CD8-positive, alpha-beta memory T cell (primary cell): ENCODE data around the gene OPRD1. TPM values are rescaled to one million over a fixed set of nuclear protein-coding genes. Genes with fewer than 3 reads are reported as not detected.

Experiments used
- CTCF ChIA-PET: fragments of 350-600 bp; sonication (Branson Sonifier 250); formaldehyde crosslinking; loops from one replicate; lab custom pipeline; 2021; ENCODE audit warnings: antibody characterized with exemption; lab: Charles Lee
- POLR2A ChIA-PET: fragments of 350-600 bp; sonication (Branson Sonifier 250); formaldehyde crosslinking; loops from one replicate; lab custom pipeline; 2021; ENCODE audit warnings: antibody characterized with exemption; lab: Charles Lee
- DNase-seq, 5 donors: peaks; one replicate each; pipeline versions ENCODE4 v3.0.0 to v3.0.0-alpha.2; 2020 to 2022; ENCODE audit warnings: mixed read lengths in 1 of 5
- H3K27ac ChIP-seq: one replicate; pipeline ENCODE4 v1.7.0; 2013; ENCODE audit warnings: low read depth, mild to moderate bottlenecking, low read length, moderate library complexity
- H3K27me3 ChIP-seq: 2 replicates; pipeline ENCODE4 v1.7.0; 2013; ENCODE audit warnings: low read length, mild to moderate bottlenecking; ENCODE audit not compliant: insufficient read depth, poor library complexity, severe bottlenecking
- H3K36me3 ChIP-seq: 2 replicates; pipeline ENCODE4 v1.7.0; 2013; ENCODE audit warnings: mild to moderate bottlenecking, low read length, moderate library complexity; ENCODE audit not compliant: insufficient read depth
- H3K4me1 ChIP-seq: 2 replicates; pipeline ENCODE4 v1.7.0; 2013; ENCODE audit warnings: mild to moderate bottlenecking, low read length, moderate library complexity; ENCODE audit not compliant: insufficient read depth
- H3K4me3 ChIP-seq: 2 replicates; pipeline ENCODE4 v1.7.0; 2013; ENCODE audit warnings: mild to moderate bottlenecking, low read length
- H3K9me3 ChIP-seq: 2 replicates; pipeline ENCODE4 v1.7.0; 2013; ENCODE audit warnings: mild to moderate bottlenecking, low read length
- H3K27ac Mint-ChIP-seq, 8 donors: one replicate each; pipeline ENCODE4 v1.8.0; 2020 to 2021; ENCODE audit warnings: mixed read lengths in 8 of 8, mild to moderate bottlenecking in 6 of 8, inconsistent platforms in 3 of 8, moderate library complexity in 3 of 8
- H3K27me3 Mint-ChIP-seq, 2 donors: one replicate each; pipeline ENCODE4 v1.8.0; 2020 to 2021; ENCODE audit warnings: mixed read lengths in 2 of 2, mild to moderate bottlenecking in 1 of 2, moderate library complexity in 1 of 2
- H3K36me3 Mint-ChIP-seq, 3 donors: one replicate each; pipeline ENCODE4 v1.8.0; 2020 to 2021; ENCODE audit warnings: mixed read lengths in 3 of 3, inconsistent platforms in 1 of 3, mild to moderate bottlenecking in 1 of 3
- H3K4me1 Mint-ChIP-seq, 3 donors: one replicate each; pipeline ENCODE4 v1.8.0; 2020 to 2021; ENCODE audit warnings: mixed read lengths in 3 of 3, inconsistent platforms in 1 of 3, mild to moderate bottlenecking in 1 of 3
- H3K4me3 Mint-ChIP-seq, 7 donors: one replicate each; pipeline ENCODE4 v1.8.0; 2020 to 2021; ENCODE audit warnings: mixed read lengths in 7 of 7, mild to moderate bottlenecking in 6 of 7, moderate library complexity in 4 of 7, inconsistent platforms in 2 of 7
- H3K9me3 Mint-ChIP-seq, 5 donors: one replicate each; pipeline ENCODE4 v1.8.0; 2020 to 2022; ENCODE audit warnings: mixed read lengths in 5 of 5, mild to moderate bottlenecking in 3 of 5, moderate library complexity in 2 of 5, inconsistent platforms in 1 of 5
- polyA plus RNA-seq: library from polyadenylated mRNA; unstranded; fragments of 300-500 nt; fragmentation: Illumina TruSeq; gene quantifications from one replicate; pipeline ENCODE4 v1.2.3, GENCODE V29; 2021
- total RNA-seq, 2 experiments: library from RNA; stranded (reverse); gene quantifications; one replicate each; pipeline ENCODE4 v1.2.3, GENCODE V29; 2021

OPRD1 gene
- total and polyA plus RNA-seq, 3 experiments from 2014 or later: 0.02 TPM; not detected in 2

DNA sequence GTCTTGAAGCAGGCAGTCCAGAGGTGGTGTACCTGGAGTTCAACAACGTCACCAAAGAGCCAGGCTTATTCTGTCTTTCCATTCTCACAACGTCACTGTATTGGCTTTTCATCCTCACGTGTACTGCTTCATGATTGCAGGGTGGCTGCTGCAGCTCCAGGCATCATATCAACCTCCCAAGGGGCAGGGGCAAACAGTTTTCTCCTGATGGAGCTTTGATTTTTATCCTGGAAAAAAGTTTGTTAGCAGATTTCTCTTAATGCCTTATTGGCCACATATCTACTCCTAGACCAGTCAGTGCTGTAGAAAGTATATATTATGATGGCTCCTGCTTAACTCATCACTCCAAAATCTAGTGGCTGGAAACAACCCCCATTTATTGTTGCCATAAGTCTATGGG, 8.3 kb upstream of the OPRD1 start:
- ChIA-PET CTCF (no interaction called here), POLR2A (no interaction called here)
- no peaks in the 10 kb centered on the region for H3K27me3 ChIP-seq
- Mint-ChIP-seq H3K27me3 (peaks cover 10 to 13% of the 10 kb centered on the region in 2 donors), H3K4me1 (no peaks in the 10 kb centered on the region), H3K4me3 (no peak overlapping the region), H3K9me3 (peaks cover 0 to 2% (median 0%) of the 10 kb centered on the region in 5 donors), H3K27ac (no peak overlapping the region), H3K36me3 (no peaks in the 10 kb centered on the region)
- H3K36me3 ChIP-seq: no peaks in the 10 kb centered on the region
- no peak overlapping the region for H3K27ac ChIP-seq
- no peak overlapping the region for H3K4me3 ChIP-seq
- DNase-seq: no peak
- no peaks in the 10 kb centered on the region for H3K4me1 ChIP-seq
- H3K9me3 ChIP-seq: no peaks in the 10 kb centered on the region

DNA sequence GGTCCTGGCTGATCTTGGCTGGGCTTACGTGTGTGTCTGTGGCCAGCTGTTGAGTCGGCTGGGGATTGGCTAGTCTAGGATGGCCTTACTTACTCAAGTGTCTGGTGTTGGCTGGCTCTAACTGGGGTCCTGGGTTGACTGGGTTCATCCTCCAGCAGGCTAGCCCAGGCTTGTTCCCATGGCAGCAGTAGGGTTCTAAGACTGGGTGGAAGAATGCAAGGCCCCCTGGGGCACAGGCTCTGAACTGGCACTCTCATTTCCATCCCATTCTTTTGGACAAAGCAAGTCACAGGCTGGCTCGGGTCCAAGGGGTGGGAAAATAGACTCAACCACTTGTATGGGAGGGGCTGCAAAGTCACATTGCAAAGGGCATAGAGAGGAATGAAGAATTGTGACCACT, 7.9 kb upstream of the OPRD1 start:
- no peak overlapping the region for H3K4me3 Mint-ChIP-seq
- H3K4me1 Mint-ChIP-seq: no peaks in the 10 kb centered on the region
- Histone ChIP-seq H3K36me3 (no peaks in the 10 kb centered on the region), H3K4me3 (no peak overlapping the region), H3K9me3 (no peaks in the 10 kb centered on the region), H3K4me1 (no peaks in the 10 kb centered on the region), H3K27ac (no peak overlapping the region), H3K27me3 (no peaks in the 10 kb centered on the region)
- ChIA-PET CTCF (no interaction called here), POLR2A (no interaction called here)
- no peak overlapping the region for H3K27ac Mint-ChIP-seq
- H3K36me3 Mint-ChIP-seq: no peaks in the 10 kb centered on the region
- DNase-seq: no peak
- peaks cover 0 to 2% (median 0%) of the 10 kb centered on the region in 5 donors for H3K9me3 Mint-ChIP-seq
- peaks cover 10 to 13% of the 10 kb centered on the region in 2 donors for H3K27me3 Mint-ChIP-seq

DNA sequence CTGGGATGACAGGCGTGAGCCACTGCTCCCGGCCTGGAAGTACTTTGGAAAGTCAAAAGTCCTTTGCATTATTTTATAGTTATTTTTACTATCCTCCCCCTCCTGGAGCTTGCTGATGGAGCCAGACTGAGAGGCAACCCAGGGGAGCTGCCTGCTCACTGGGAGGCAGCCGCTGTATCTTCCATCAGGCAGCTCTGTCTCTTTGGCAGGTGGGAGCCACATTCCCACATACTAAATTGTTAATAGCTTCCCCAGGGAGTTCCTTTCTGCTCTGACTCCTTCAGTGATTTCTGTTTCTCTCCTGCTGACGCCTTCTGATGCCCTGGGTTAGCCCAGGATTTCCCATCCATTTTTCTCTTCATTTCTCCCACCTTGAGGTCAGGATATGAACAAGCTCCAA, 4.9 kb upstream of the OPRD1 start:
- no peaks in the 10 kb centered on the region for H3K4me1 ChIP-seq
- ChIA-PET POLR2A (interaction anchor here (0.5 kb wide), 1 partner anchor 191 kb away, joined by 8 read pairs; no protein-coding TSS in a partner anchor), CTCF (interaction anchor here (0.6 to 1.1 kb wide), 2 partner anchors 70 to 395 kb away, joined by 3 read pairs; no protein-coding TSS in a partner anchor)
- DNase-seq: no peak
- H3K27ac ChIP-seq: no peak overlapping the region
- H3K9me3 ChIP-seq: no peaks in the 10 kb centered on the region
- Mint-ChIP-seq H3K27ac (no peak overlapping the region), H3K27me3 (peaks cover 20 to 37% of the 10 kb centered on the region in 2 donors), H3K36me3 (no peaks in the 10 kb centered on the region), H3K4me3 (no peak overlapping the region), H3K4me1 (peaks cover 0 to 3% (median 0%) of the 10 kb centered on the region in 3 donors), H3K9me3 (peaks cover 0 to 2% (median 0%) of the 10 kb centered on the region in 5 donors)
- H3K36me3 ChIP-seq: no peaks in the 10 kb centered on the region
- H3K4me3 ChIP-seq: no peak overlapping the region
- H3K27me3 ChIP-seq: peaks cover 7% of the 10 kb centered on the region

DNA sequence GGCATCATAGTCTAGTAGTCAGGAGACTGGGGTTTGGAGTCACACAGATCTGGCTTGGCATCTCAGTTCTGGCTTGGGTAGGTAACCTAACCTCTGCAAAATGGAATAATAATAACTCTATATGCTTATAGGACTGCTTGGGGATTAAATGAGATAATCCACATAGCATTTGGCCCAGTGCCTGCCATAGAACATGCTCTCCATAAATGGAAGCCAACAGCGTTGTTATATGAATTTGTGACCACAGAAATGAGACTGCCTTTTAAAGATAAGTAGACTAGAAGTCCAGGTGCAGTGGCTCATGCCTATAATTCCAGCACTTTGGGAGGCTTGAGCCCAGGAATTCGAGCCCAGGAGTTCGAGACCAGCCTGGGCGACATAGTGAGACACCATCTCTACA, 4.0 kb upstream of the OPRD1 start:
- H3K27ac Mint-ChIP-seq: no peak overlapping the region

DNA sequence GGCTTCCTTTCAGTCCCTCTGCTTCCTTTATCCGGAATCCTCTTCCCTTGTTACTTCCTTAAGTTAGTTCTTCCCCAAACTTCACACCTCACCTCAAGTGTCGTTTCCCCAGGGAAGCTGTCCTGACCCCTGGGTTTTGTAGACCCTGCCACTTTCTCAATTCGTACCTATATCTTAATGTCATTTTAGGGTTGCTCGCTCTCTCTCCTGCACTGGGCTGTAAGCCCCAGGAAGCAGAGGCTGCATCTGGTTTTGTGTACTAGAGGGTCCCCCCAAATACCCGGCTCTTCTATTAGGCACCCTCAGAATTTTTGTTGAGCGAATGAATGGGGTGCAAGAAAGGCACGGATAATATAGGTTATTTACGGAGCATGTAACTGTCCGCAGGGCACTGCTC, 603 bp upstream of the OPRD1 start:
- CTCF ChIA-PET: no interaction called here
- H3K27me3 ChIP-seq: peaks cover 22% of the 10 kb centered on the region
- no peaks in the 10 kb centered on the region for H3K4me1 ChIP-seq
- Mint-ChIP-seq H3K4me1 (peaks cover 0 to 10% (median 5%) of the 10 kb centered on the region in 3 donors), H3K36me3 (no peaks in the 10 kb centered on the region), H3K27me3 (peaks cover 31 to 65% of the 10 kb centered on the region in 2 donors), H3K27ac (no peak overlapping the region), H3K9me3 (peaks cover 0 to 2% (median 0%) of the 10 kb centered on the region in 5 donors), H3K4me3 (no peak overlapping the region)
- no peak overlapping the region for H3K27ac ChIP-seq
- H3K36me3 ChIP-seq: no peaks in the 10 kb centered on the region
- no peak overlapping the region for H3K4me3 ChIP-seq
- no peak for DNase-seq
- H3K9me3 ChIP-seq: no peaks in the 10 kb centered on the region
- POLR2A ChIA-PET: interaction anchor here (0.6 kb wide), 1 partner anchor 163 kb away, joined by 3 read pairs; the partner anchor contains the start of gene RNU11

More for the DNA sequence above, 4.0 kb upstream of the OPRD1 start:
- POLR2A ChIA-PET: no interaction called here
- Mint-ChIP-seq H3K36me3 (no peaks in the 10 kb centered on the region), H3K27me3 (peaks cover 20 to 41% of the 10 kb centered on the region in 2 donors), H3K4me3 (no peak overlapping the region), H3K4me1 (peaks cover 0 to 3% (median 0%) of the 10 kb centered on the region in 3 donors), H3K9me3 (peaks cover 0 to 2% (median 0%) of the 10 kb centered on the region in 5 donors)
- Histone ChIP-seq H3K27me3 (peaks cover 12% of the 10 kb centered on the region), H3K27ac (no peak overlapping the region), H3K4me3 (no peak overlapping the region), H3K9me3 (no peaks in the 10 kb centered on the region), H3K36me3 (no peaks in the 10 kb centered on the region), H3K4me1 (no peaks in the 10 kb centered on the region)
- CTCF ChIA-PET: interaction anchor here (0.6 to 1.1 kb wide), 2 partner anchors 69 to 395 kb away, joined by 3 read pairs; no protein-coding TSS in a partner anchor
- DNase-seq: no peak

DNA sequence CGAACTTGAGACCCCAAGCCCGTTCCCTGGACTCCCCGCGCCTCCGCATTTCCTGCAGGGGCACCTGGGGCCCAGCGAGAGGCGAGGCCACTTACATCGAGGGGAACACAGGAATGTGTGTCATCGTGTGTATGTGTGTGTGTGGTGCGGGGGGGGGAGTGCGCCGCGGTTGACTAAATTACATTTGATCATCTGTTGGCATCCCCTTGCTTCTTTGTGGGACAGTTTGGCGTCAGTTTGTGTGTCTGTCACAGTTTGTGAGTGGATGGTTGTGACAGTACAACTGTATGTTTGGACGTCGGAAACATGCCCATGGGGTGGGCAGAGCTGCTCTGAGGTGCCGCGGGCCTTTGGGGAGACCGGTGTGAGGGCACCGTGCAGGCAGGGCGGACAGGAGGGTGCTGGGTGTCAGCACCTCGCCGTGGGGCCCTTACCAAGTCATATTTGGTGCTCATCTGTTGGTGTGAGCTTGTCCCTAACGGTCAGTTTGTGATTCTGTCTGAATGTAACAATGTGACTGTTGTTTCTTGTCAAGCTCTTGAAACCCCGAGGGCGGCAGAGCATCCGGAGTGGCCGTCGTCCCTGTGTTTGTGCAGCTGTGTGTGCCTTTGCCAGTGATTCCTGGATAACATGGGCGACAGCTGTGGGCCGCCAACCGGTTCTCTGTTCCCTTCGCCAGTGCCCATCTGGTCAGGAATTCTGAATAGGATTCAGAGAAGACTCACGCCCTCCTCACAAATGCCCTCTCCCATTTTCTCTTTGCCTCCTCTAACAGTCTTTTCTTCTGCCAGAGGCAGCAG, 899 bp downstream of the OPRD1 start:
- no peak overlapping the region for H3K27ac ChIP-seq
- no peaks in the 10 kb centered on the region for H3K4me1 ChIP-seq
- H3K4me1 Mint-ChIP-seq: peaks cover 0 to 10% (median 5%) of the 10 kb centered on the region in 3 donors
- H3K9me3 Mint-ChIP-seq: no peaks in the 10 kb centered on the region
- DNase-seq: no peak
- POLR2A ChIA-PET: no interaction called here
- H3K27ac Mint-ChIP-seq: no peak overlapping the region
- H3K4me3 Mint-ChIP-seq: peak overlapping the region in 1 of 7 donors; percentile 32
- CTCF ChIA-PET: no interaction called here
- no peaks in the 10 kb centered on the region for H3K36me3 ChIP-seq
- no peak overlapping the region for H3K4me3 ChIP-seq
- H3K36me3 Mint-ChIP-seq: no peaks in the 10 kb centered on the region
- no peaks in the 10 kb centered on the region for H3K9me3 ChIP-seq
- H3K27me3 Mint-ChIP-seq: peaks cover 34 to 62% of the 10 kb centered on the region in 2 donors
- peaks cover 28% of the 10 kb centered on the region for H3K27me3 ChIP-seq

DNA sequence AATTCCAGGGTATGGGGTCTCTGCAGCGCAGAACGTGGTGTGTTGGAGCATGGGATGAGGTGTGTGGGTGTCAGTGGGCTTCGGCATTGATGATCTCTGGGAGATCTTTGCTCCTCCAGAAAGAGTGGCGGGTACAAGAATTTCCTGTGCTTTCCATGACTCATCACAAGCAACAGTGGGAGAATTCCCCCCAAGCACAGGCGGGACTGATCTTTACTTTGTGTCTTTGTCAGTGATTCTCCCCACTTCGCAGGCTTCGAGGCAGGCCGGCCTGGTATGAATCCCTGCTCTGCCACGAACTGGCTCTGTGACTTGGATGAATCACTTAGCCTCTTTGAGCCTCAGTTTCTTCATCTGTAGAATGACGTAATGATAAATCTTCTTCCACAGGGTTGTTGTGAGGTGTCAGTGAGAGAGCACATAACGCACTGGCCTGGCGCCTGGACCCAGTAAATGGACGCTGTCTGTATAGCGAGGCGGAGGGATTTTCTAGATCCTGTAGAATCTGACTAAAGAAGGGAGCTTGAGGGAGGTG, 2.0 kb downstream of the OPRD1 start:
- H3K36me3 Mint-ChIP-seq: no peaks in the 10 kb centered on the region
- no peak for DNase-seq
- CTCF ChIA-PET: no interaction called here
- H3K4me3 Mint-ChIP-seq: no peak overlapping the region
- Histone ChIP-seq H3K9me3 (no peaks in the 10 kb centered on the region), H3K27ac (no peak overlapping the region), H3K36me3 (no peaks in the 10 kb centered on the region), H3K4me3 (no peak overlapping the region), H3K27me3 (peaks cover 28% of the 10 kb centered on the region), H3K4me1 (no peaks in the 10 kb centered on the region)
- H3K9me3 Mint-ChIP-seq: no peaks in the 10 kb centered on the region
- peaks cover 34 to 65% of the 10 kb centered on the region in 2 donors for H3K27me3 Mint-ChIP-seq
- POLR2A ChIA-PET: no interaction called here
- H3K4me1 Mint-ChIP-seq: peaks cover 0 to 10% (median 5%) of the 10 kb centered on the region in 3 donors
- no peak overlapping the region for H3K27ac Mint-ChIP-seq
